ENCODE data around the gene LRIG3. TPM values are rescaled to one million over a fixed set of nuclear protein-coding genes. Genes with fewer than 3 reads are reported as not detected.
"Not testable (repeated sequence)": the region's sequence is repeated elsewhere in the genome, so short reads cannot be mapped to it uniquely, and the experiment has no call there.

LRIG3 gene
- total RNA-seq = 1 to 10 TPM in 1 of 3 donors, under 1 TPM in 2; 0.13 to 1.2 (median 0.14) TPM

- DNase-seq = no peak
These were observed at the start of gene LRIG3 for GRCh38 chr12:58920102-58920960. Gene LRIG3, minus strand, starts transcription at chr12:58920504. Its CDS starts 269 bp downstream, at chr12:58920235.

DNA sequence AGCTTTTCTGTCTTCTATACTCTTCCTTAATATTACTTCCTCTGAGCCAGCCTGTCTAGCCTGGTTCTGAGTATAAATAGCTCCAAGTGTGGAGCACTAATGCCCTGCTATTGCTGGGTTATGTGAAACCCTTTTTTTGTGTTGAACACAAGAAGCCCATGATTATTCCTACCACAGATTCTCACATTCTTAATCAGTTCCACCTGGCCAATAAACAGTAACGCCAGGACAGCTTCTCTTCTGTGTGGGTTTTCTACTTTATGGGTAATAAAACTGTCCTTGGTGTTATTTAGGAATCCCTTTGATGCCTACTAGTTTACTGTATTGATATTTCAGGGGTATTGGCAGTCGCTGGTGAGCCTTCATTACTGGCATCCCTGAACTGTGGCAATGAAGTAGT, 48.9 kb upstream of the LRIG3 start:
- Mint-ChIP-seq H3K36me3 (ENCODE audit: insufficient read depth) (no peaks in the 10 kb centered on the region), H3K27me3 (ENCODE audit: low read depth) (no peaks in the 10 kb centered on the region), H3K4me1 (ENCODE audit: low read depth) (no peaks in the 10 kb centered on the region), H3K4me3 (no peak overlapping the region), H3K9me3 (no peaks in the 10 kb centered on the region)
- ATAC-seq (no peak), DNase-seq (no peak)

More at GRCh38 chr12:58920102-58920960, at the start of gene LRIG3:
- H3K4me1 Mint-ChIP-seq (ENCODE audit: low read depth) = no peaks in the 10 kb centered on the region
- H3K9me3 Mint-ChIP-seq = no peaks in the 10 kb centered on the region
- peak; percentile 58 to 59 for ATAC-seq
- peaks cover 43% of the 10 kb centered on the region for H3K27me3 Mint-ChIP-seq (ENCODE audit: low read depth)
- peak within 1 kb of the TSS; percentile 51 for H3K4me3 Mint-ChIP-seq
- H3K36me3 Mint-ChIP-seq (ENCODE audit: insufficient read depth) = no peaks in the 10 kb centered on the region

DNA sequence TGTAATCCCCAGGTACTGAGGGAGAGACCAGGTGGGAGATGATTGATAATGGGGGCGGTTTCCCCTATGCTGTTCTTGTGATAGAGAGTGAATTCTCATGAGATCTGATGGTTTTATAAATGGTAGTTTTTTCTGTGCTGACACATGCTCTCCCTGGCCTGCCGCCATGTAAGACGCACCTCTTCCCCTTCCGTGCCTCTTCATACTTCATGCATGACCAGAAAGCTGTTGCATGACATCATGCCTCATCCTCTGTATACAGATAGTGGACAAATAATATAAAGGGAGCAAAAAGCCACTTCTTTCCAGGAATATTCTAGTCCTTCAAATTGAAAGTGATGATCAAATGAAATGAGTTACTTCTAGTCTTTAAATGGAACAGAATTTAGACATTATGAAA, 47.3 kb upstream of the LRIG3 start:
- no peaks in the 10 kb centered on the region for H3K4me1 Mint-ChIP-seq (ENCODE audit: low read depth)
- H3K4me3 Mint-ChIP-seq = no peak overlapping the region
- ATAC-seq = no peak
- H3K9me3 Mint-ChIP-seq = no peaks in the 10 kb centered on the region
- no peaks in the 10 kb centered on the region for H3K36me3 Mint-ChIP-seq (ENCODE audit: insufficient read depth)
- no peaks in the 10 kb centered on the region for H3K27me3 Mint-ChIP-seq (ENCODE audit: low read depth)
- DNase-seq = no peak

GRCh38 chr12:58966939-58967338, 46.6 kb upstream of the LRIG3 start:
- Mint-ChIP-seq H3K9me3 (no peaks in the 10 kb centered on the region), H3K4me1 (ENCODE audit: low read depth) (no peaks in the 10 kb centered on the region), H3K4me3 (no peak overlapping the region), H3K27me3 (ENCODE audit: low read depth) (no peaks in the 10 kb centered on the region), H3K36me3 (ENCODE audit: insufficient read depth) (no peaks in the 10 kb centered on the region)
- no peak for DNase-seq
- no peak for ATAC-seq

GRCh38 chr12:58965568-58965967, 45.3 kb upstream of the LRIG3 start:
- ATAC-seq (no peak), DNase-seq (no peak)
- no peaks in the 10 kb centered on the region for H3K9me3 Mint-ChIP-seq
- no peak overlapping the region for H3K4me3 Mint-ChIP-seq
- no peaks in the 10 kb centered on the region for H3K27me3 Mint-ChIP-seq (ENCODE audit: low read depth)
- no peaks in the 10 kb centered on the region for H3K4me1 Mint-ChIP-seq (ENCODE audit: low read depth)
- H3K36me3 Mint-ChIP-seq (ENCODE audit: insufficient read depth) = no peaks in the 10 kb centered on the region

GRCh38 chr12:58963844-58964243, 43.5 kb upstream of the LRIG3 start:
- no peaks in the 10 kb centered on the region for H3K27me3 Mint-ChIP-seq (ENCODE audit: low read depth)
- no peaks in the 10 kb centered on the region for H3K4me1 Mint-ChIP-seq (ENCODE audit: low read depth)
- no peaks in the 10 kb centered on the region for H3K36me3 Mint-ChIP-seq (ENCODE audit: insufficient read depth)
- H3K4me3 Mint-ChIP-seq = no peak overlapping the region
- H3K9me3 Mint-ChIP-seq = no peaks in the 10 kb centered on the region
- no peak for ATAC-seq
- DNase-seq = no peak

DNA sequence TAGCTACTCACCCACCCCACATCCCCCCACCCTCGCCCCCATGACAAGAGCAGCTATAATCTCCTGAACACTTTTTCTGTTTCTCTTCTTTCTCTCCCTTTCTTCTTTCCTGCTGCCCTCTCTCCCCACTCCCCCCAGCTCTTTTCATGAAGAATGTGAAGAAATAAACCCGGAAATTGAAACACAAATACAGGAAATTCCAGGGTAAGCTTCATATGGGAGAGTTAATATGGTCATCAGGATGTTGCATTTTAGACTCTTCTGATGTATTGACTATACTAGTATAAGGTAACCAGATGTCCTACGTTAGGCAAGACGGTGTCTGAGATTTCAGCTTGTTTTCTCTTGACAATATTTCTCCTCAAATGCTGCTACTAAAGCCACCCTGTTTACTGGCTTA, 41.6 kb upstream of the LRIG3 start:
- no peaks in the 10 kb centered on the region for H3K27me3 Mint-ChIP-seq (ENCODE audit: low read depth)
- H3K36me3 Mint-ChIP-seq (ENCODE audit: insufficient read depth) = no peaks in the 10 kb centered on the region
- H3K9me3 Mint-ChIP-seq = no peaks in the 10 kb centered on the region
- ATAC-seq (no peak), DNase-seq (no peak)
- H3K4me1 Mint-ChIP-seq (ENCODE audit: low read depth) = no peaks in the 10 kb centered on the region
- no peak overlapping the region for H3K4me3 Mint-ChIP-seq

DNA sequence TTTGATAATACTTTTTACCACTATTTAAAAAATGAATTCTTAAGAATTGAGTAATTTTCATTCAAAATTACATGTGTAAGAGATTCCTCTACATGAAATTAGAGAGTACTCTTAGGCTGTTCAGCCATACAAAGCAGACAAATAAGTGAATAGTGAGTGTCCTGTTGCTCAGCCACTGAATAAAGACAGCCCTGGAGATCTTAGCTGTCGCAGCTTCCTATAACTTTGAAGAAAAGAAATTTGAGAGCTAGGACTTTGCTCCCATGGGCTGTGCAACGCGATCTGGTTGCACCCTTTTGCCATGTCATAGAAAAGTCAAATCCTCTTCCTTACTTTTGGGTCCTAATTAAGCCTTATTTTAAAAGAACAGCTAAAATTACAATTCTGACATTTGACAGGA, 40.9 kb upstream of the LRIG3 start:
- no peak overlapping the region for H3K4me3 Mint-ChIP-seq
- H3K9me3 Mint-ChIP-seq = no peaks in the 10 kb centered on the region
- no peaks in the 10 kb centered on the region for H3K36me3 Mint-ChIP-seq (ENCODE audit: insufficient read depth)
- H3K27me3 Mint-ChIP-seq (ENCODE audit: low read depth) = no peaks in the 10 kb centered on the region
- H3K4me1 Mint-ChIP-seq (ENCODE audit: low read depth) = no peaks in the 10 kb centered on the region
- DNase-seq (no peak), ATAC-seq (no peak)

- ATAC-seq (no peak), DNase-seq (no peak)
- Mint-ChIP-seq H3K4me3 (no peak overlapping the region), H3K9me3 (peaks cover 2% of the 10 kb centered on the region), H3K36me3 (ENCODE audit: insufficient read depth) (no peaks in the 10 kb centered on the region), H3K4me1 (ENCODE audit: low read depth) (no peaks in the 10 kb centered on the region), H3K27me3 (ENCODE audit: low read depth) (no peaks in the 10 kb centered on the region)
These were observed 39.5 kb upstream of the LRIG3 start for GRCh38 chr12:58959639-58960300.

DNA sequence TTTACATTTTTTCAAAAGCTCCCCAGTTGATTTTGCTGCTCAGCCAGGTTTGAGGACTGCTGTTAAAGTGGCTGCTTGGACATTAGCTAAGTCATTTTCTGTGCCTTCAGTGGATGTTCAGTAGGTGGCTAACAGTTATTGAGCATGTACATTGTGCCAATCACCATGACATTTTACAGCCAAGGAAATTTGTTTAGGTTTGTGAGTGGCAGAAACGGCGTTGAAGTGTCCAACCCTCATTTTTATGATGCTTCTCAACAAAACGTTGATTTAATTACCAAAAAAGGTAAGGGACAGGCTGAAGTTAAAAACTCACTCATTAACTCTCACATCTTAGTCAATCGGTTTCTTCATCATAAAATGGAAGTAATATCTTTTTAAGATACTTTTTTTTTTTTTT, 37.0 kb upstream of the LRIG3 start:
- no peak overlapping the region for H3K4me3 Mint-ChIP-seq
- H3K4me1 Mint-ChIP-seq (ENCODE audit: low read depth) = no peaks in the 10 kb centered on the region
- no peak for ATAC-seq
- H3K36me3 Mint-ChIP-seq (ENCODE audit: insufficient read depth) = no peaks in the 10 kb centered on the region
- DNase-seq = no peak
- H3K27me3 Mint-ChIP-seq (ENCODE audit: low read depth) = no peaks in the 10 kb centered on the region
- H3K9me3 Mint-ChIP-seq = peaks cover 2% of the 10 kb centered on the region

DNA sequence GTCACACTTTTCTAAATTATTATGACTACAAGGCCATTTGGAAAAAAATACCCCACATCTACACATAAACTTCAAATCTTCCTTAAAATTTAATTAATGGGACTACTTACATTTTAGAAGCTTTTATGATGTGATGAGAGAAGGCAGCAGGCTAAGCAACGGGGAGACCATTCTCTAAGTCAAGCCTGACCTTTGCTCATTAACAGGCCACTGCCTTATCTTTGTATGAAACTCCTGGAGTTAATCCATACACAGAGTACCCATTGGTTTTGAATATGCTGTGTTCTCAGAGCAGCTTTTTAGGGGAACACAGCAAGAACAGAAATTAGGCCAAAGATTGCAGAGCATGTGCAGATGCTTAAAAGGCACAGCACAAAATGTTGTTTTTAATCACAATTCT, 35.5 kb upstream of the LRIG3 start:
- Mint-ChIP-seq H3K27me3 (ENCODE audit: low read depth) (no peaks in the 10 kb centered on the region), H3K9me3 (peaks cover 2% of the 10 kb centered on the region), H3K36me3 (ENCODE audit: insufficient read depth) (no peaks in the 10 kb centered on the region), H3K4me3 (no peak overlapping the region), H3K4me1 (ENCODE audit: low read depth) (no peaks in the 10 kb centered on the region)
- ATAC-seq = no peak
- DNase-seq = no peak

- Mint-ChIP-seq H3K4me1 (ENCODE audit: low read depth) (no peaks in the 10 kb centered on the region), H3K4me3 (no peak overlapping the region), H3K9me3 (peaks cover 2% of the 10 kb centered on the region), H3K27me3 (ENCODE audit: low read depth) (no peaks in the 10 kb centered on the region), H3K36me3 (ENCODE audit: insufficient read depth) (no peaks in the 10 kb centered on the region)
- ATAC-seq (no peak), DNase-seq (no peak)
These were observed 33.7 kb upstream of the LRIG3 start for GRCh38 chr12:58954002-58954401.

- no peak for ATAC-seq
- no peak for DNase-seq
- Mint-ChIP-seq H3K27me3 (ENCODE audit: low read depth) (no peaks in the 10 kb centered on the region), H3K9me3 (peaks cover 17% of the 10 kb centered on the region), H3K36me3 (ENCODE audit: insufficient read depth) (no peaks in the 10 kb centered on the region), H3K4me1 (ENCODE audit: low read depth) (no peaks in the 10 kb centered on the region), H3K4me3 (no peak overlapping the region)
These were observed 30.4 kb upstream of the LRIG3 start for GRCh38 chr12:58950739-58951100.

GRCh38 chr12:58949954-58950738, 29.8 kb upstream of the LRIG3 start:
- H3K4me1 Mint-ChIP-seq (ENCODE audit: low read depth); H3K27me3 Mint-ChIP-seq (ENCODE audit: low read depth); DNase-seq; ATAC-seq; H3K36me3 Mint-ChIP-seq (ENCODE audit: insufficient read depth); H3K4me3 Mint-ChIP-seq: not testable (repeated sequence)
- H3K9me3 Mint-ChIP-seq = peaks cover 17% of the 10 kb centered on the region

Data from activated T-cell treated with anti-CD3 and anti-CD28 coated beads, Interleukin-2, amount 50 U/mL, for 4 hours (primary cell).